PFSK-1 (cell line): ENCODE results near the gene MRPL4.

ENCODE experiments used
- FOXP2 ChIP-seq: optimal IDR thresholded peaks from 2 replicates; pipeline ENCODE3; 2011; ENCODE audit warnings: borderline replicate concordance, control low read depth, inconsistent platforms; ENCODE audit not compliant: insufficient read depth; ENCODE audit errors: extremely low read length, extremely low read depth
- POLR2AphosphoS5 ChIP-seq: IDR thresholded peaks from 2 replicates; pipeline ENCODE4 v1.6.1; 2012; ENCODE audit warnings: low read depth, mild to moderate bottlenecking, control low read depth, low read length, moderate library complexity
- SIN3A ChIP-seq: IDR thresholded peaks from 2 replicates; pipeline ENCODE4 v1.6.1; 2012; ENCODE audit warnings: mild to moderate bottlenecking, low read length, moderate library complexity, borderline replicate concordance; ENCODE audit not compliant: insufficient read depth
- TAF1 ChIP-seq: IDR thresholded peaks from 2 replicates; pipeline ENCODE4 v1.6.1; 2012; ENCODE audit warnings: low read length, control low read depth, borderline replicate concordance; ENCODE audit not compliant: insufficient read depth
- TF ChIP-seq, protein P1 (sequence below), 2 experiments: IDR thresholded peaks; 2 replicates each; pipeline versions ENCODE4 v1.6.1 to v1.8.0; 2011 to 2012; ENCODE audit warnings: low read depth in 2 of 2, low read length in 2 of 2, control low read depth in 1 of 2, inconsistent platforms in 1 of 2, mild to moderate bottlenecking in 1 of 2, moderate library complexity in 1 of 2; ENCODE audit not compliant: insufficient read depth in 1 of 2

- TF ChIP-seq SIN3A (no peak), POLR2AphosphoS5 (no peak), TAF1 (no peak), FOXP2 (no peak)
- TF ChIP-seq, protein P1, sequence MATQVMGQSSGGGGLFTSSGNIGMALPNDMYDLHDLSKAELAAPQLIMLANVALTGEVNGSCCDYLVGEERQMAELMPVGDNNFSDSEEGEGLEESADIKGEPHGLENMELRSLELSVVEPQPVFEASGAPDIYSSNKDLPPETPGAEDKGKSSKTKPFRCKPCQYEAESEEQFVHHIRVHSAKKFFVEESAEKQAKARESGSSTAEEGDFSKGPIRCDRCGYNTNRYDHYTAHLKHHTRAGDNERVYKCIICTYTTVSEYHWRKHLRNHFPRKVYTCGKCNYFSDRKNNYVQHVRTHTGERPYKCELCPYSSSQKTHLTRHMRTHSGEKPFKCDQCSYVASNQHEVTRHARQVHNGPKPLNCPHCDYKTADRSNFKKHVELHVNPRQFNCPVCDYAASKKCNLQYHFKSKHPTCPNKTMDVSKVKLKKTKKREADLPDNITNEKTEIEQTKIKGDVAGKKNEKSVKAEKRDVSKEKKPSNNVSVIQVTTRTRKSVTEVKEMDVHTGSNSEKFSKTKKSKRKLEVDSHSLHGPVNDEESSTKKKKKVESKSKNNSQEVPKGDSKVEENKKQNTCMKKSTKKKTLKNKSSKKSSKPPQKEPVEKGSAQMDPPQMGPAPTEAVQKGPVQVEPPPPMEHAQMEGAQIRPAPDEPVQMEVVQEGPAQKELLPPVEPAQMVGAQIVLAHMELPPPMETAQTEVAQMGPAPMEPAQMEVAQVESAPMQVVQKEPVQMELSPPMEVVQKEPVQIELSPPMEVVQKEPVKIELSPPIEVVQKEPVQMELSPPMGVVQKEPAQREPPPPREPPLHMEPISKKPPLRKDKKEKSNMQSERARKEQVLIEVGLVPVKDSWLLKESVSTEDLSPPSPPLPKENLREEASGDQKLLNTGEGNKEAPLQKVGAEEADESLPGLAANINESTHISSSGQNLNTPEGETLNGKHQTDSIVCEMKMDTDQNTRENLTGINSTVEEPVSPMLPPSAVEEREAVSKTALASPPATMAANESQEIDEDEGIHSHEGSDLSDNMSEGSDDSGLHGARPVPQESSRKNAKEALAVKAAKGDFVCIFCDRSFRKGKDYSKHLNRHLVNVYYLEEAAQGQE (IDR thresholded peaks at IDR 0.05; ENCODE audit: insufficient read depth in 1 of 2, low read depth in 2 of 2, low read length in 2 of 2), result no peak
Observed at GRCh38 chr19:10268071-10268470, 16.1 kb downstream of the MRPL4 start.
